ENCODE results near the gene EGFR.

EGFR gene

DNA sequence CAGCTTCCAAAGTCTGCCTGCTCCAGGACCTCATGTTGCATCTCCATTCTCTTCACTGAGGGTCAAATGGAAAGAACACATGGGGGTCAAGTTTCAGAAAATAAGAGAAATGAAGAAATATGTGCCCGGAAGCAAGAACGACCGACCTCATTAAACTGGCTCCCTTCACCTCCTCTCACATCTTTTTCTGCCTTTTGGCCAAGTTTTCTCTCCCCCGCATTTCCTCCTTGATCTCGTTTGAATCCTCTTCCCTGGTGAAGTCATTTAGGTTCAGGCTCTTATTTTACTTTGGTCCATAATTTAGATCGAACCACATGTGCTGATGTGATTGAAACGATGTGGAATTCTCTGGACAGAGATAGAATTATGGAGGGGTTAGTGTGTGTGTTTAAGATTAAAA, 44.2 kb downstream of the EGFR start:
- no peak for DNase-seq (ENCODE audit: low spot score)

DNA sequence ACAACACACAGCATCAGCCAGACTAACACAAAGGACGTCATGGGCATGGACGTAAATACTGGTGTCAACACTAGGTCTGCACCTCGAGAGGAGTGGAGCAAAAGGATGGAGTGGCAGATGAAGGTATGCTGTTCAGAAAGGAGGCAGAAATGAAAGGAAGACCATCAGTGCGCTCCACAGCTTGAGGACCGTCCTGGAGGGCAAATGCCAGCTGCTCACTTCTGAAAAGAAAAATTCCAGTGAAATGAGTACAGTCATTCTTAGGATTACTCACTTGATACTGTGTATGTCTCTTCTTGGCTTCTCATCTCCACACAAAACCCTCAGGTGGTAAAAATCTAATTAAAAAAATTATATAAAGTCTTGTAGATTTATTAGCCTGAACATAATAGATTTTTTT, 44.8 kb downstream of the EGFR start:
- no peak for DNase-seq (ENCODE audit: low spot score)

DNA sequence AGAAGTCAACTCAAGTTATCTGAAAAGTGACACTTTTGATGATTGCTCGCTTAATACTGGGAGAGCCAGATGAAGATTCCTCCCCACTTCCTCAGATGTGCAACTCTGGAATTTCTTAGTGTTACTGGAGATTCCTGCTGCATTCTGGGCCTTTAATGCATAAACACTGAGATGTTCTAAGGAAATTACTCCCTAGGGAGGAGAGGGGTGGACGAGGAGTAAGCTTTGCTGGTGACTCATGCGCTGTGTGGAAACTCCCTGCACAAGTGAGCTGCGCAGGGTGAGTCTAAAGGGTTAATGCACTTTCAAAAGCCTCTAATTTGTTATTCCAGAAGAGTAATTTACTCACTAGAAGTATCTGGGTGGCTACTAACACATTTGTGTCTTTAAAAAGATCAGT, 46.3 kb downstream of the EGFR start:
- DNase-seq (ENCODE audit: low spot score), result no peak

DNA sequence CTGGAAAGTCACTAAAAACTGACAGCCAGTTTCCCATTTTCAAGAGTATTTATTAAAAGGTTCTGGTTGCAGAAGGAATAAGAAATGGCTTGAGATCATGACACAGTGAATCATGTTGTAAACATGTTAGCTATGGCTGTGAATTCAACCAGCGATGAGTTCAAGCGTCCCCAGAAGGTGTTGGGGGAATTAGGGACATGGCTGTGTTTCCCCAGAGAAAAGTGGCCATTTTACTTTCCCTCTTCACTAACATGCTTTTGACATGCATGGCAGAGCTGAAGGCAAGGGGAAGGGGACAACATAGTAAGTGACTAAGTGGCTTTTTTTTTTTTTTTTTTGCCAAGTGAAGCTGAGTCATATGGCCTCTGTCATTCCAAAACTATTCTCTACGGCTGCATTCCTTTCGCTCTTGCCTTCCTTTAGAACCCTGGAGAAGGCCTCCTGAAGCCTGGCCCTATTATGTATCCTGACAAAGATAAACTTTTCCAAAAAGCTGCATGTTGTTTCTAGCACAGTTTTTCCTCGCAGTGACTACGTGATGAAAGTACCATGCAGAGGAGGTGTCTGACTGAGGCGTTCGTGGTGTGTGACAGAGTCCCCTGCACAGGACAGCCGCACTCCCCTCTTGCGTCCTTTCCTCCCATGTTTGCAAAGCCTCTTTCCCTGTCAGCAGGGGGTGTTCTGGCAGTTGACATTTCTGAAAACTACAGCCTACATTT, 46.9 kb downstream of the EGFR start:
- DNase-seq (ENCODE audit: low spot score), result no peak

DNA sequence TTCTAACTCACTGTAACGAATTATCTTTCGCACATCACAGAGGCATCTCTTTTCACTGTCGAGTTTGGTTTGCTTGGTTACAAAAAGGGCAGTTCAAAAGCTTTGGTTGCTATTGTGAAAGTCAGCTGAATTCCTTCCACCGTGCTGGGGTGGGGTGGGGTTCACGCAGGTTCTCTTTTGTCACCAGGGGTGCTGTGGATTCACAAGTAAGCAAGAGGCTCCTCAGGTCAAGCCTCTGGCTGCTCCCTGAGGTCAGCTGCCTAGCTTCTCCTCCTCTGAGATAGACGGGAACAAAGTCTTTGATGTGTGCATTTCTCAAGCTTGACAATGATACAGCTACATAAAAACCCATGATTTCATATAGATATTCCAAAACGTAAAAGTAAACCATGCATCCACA, 47.7 kb downstream of the EGFR start:
- no peak for DNase-seq (ENCODE audit: low spot score)

DNA sequence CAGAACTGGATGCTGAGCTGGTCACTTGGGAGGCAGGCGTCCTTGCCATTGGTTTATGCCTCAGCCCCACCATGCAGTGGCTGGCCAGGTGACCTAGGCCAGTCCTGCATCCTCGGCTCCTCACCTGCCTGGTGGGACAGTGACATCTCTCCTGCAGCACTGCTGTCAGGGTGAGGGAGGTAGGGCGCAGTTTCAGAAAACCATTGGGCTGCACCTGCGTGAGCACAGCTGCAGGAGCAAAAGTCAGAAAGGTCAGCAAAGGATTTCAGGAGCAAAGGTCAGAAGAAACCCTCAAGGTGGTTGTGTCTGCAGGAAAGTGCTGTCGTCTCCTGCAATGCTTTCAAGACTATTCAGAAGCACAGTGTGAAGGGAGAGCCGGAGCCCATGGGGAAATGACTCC, 48.1 kb downstream of the EGFR start:
- DNase-seq (ENCODE audit: low spot score), result no peak

DNA sequence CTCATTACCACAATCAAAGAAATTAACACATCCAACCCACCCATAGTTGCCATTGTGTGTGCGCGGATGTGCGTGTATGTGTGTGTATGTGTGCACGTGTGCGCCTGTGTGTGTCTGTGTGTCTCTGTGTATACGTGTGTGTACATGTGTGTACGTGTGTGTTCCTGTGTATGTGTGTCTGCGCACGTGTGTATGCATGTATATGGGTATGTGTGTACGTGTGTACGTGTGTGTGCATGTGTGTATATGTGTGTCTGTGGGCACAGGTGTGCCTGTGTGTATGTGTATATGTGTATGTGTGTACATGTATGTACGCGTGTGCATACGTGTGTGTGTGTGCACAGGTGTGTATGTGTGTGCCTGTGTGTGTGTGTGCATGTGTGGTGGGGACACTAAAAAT, 48.9 kb downstream of the EGFR start:
- no peak for DNase-seq (ENCODE audit: low spot score)

DNA sequence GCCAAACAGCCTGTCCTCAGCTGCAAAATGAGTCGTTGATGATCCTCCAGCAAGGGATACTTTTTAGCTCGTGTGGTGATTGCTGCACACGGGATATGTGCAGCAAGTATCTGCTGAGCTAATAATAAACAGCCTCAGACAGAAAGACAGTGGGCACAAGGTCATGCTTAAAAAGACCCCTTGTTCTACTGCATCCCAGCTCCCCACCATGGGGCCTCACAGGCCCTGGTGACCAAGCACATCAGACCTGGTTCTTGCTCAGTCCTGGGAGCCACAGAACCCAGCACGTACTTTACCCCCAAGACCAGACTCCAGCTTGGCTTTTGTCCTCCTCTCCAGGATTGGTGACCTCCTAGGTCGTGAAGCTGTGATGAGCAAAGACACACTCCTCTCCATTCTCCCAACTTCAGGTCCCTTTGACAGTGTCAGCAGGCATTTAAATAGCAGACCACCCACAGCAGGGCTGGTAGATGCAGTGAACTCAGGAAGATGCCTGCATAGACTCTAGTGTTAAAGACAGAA, 50.5 kb downstream of the EGFR start:
- no peak for DNase-seq (ENCODE audit: low spot score)

DNA sequence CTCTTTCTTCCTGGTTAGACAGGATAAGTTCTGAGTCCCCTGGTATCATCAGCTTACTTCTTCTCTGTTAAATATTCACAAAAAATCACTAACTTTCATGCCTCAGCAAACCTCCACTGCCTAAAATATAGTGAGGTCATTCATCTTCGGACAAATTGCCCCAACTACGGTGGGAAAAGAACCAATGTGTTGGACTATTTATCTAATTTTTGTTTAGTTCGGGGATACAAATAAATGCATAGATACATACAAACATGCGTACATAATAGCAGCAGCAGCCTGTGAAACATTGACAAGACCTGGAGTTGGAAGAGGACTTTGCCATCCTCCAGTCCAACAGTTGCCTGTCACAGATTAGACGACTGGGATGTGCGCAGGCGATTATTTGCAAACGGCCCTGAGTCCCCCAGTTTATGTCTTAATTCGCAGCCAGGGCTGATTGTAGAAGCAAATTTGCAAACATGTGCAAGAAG, 51.5 kb downstream of the EGFR start:
- no peak for DNase-seq (ENCODE audit: low spot score)

DNA sequence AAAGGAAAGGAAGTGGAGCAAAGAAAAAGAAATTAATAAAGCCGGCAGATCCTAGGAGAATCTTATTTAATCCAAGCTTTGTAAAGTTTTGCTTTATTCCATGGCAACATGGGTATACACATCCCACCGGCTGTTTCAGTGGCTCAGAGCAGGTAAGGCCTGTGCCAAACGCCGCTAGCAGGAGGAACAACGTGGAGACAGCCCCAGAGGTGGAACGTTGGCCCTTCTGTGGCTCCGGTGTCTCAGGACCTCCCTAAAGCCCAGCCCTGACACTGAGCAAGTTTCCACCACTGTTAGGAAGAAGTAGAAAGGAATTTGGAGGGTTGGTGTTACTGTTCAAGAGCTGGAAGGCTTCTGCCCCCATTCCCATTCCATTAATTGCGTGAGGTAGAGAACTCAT, 52.0 kb downstream of the EGFR start:
- no peak for DNase-seq (ENCODE audit: low spot score)

DNA sequence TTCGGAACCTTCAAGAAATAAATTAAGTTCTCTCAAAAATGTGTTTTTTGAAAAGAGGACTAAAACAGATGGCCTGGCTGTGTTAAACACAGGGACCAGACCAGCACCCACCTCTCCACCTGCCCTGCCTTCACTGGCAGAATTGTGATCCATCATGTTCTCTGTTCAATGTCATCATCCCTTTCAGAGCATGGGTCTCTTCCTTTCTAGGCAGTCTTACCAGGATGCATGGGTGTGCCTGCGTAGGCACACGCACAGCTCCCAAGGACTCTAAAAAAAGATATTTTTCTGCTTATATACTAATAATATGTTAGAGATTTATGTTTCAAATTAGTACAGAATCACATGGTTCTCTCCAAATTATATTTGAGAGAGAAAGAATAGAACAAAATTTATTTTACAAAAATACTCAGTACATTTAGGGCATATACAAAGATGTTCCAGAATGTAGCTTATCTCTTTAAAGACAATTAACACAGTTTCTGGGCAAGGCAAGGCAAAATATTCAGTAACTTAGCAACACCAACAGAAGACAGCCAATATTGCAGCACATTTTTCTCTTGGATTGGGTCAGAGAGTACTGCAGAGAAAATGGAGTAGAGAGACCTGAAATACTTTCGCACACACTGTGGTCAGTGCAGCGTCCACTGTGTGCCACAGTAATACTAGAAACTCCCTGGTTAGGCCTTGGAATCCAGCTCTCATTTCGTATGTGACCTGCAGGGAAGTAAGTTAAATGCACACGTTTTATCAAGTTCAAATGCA, 52.8 kb downstream of the EGFR start:
- DNase-seq (ENCODE audit: low spot score), result no peak

DNA sequence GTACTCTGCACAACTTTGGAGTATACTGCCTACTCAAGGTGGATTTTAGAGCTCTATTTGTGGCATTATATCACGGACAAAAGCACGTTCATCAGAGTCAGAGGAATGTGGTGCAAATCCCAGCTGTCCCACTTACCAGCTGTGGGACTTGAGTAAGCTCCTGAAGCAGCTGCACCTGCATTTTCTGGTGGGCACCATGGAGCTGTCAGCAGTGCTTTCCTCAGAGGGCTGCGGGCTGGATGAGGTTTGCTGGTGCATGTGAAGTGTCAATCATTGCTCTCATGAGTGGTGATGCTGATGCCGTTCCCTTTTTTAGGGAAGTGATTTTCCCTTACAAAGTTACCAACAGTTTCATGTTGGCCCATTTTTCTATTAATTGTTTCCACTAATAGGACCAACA, 53.4 kb downstream of the EGFR start:
- no peak for DNase-seq (ENCODE audit: low spot score)

DNA sequence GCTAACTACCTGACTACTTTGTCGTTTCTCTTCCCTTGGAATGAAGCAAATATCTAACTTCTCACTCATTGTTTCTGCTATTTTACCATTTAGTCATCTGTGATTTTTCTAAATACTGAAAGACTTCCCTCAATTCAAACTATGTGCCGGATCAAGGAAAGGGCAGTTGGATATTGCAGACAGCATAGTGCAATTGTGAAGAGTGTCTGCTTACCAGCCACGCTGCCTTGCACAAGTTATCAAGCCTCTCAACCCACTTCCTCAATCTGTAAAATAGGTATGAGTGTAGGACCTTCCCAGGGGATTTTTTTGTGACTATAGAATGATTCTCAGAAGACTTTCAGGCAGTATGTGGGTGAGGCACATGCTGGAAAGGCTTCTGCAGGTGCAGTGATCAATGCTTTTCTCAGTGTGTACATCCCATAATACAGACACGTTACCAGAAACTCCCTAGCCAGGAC, 54.3 kb downstream of the EGFR start:
- DNase-seq (ENCODE audit: low spot score), result no peak

DNA sequence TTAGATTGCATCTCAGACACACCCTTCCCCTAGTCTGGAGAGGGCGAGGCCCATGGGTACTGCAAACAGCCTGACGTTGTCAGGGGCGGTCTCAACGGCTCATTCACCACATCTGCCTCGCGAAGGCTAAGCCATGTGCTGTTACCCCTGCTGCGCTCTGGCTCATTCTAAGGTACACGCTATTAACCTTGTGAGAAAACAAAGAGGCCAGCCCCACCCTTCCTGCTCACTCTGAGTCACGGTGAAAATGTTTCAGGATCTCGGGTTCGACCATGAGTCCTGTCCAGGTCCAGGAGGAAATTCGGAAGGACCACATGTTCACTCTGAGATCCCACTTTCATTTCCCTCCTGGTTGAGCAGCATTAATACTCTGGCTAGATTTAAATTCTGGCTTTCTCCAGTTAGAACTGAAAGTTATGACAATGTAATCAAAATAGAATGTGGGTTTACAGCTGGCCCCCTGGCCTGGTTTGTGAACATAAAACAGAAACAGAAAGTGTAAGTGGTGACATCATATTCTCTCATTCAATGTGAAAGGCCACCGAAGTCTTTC, 55.2 kb downstream of the EGFR start:
- DNase-seq (ENCODE audit: low spot score), result no peak

DNA sequence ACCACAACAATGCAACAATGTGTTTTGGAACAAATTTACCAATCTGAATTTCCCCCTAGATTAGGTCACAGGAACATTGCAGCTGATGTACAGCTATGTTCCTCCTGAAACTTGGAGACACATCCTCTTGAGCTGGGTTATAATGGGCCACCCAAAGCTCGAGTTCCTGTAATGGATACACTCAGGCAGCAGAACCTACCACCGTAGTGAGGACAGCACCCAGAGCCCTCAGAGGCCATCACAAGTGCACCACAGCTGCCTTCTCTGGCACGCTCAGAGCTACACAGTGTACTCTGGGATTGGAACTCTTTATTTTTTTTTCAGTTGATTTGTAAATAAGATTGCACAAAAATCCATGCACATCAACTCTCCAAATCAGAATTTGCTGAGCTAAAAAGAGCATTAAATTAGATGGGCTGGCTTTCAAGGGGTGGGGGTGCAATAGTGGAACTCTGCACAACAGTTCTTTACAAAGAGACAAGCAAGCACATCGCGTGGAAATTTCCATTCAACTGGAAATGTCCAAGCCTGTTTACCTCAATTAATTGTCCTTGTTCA, 56.7 kb downstream of the EGFR start:
- no peak for DNase-seq (ENCODE audit: low spot score)

DNA sequence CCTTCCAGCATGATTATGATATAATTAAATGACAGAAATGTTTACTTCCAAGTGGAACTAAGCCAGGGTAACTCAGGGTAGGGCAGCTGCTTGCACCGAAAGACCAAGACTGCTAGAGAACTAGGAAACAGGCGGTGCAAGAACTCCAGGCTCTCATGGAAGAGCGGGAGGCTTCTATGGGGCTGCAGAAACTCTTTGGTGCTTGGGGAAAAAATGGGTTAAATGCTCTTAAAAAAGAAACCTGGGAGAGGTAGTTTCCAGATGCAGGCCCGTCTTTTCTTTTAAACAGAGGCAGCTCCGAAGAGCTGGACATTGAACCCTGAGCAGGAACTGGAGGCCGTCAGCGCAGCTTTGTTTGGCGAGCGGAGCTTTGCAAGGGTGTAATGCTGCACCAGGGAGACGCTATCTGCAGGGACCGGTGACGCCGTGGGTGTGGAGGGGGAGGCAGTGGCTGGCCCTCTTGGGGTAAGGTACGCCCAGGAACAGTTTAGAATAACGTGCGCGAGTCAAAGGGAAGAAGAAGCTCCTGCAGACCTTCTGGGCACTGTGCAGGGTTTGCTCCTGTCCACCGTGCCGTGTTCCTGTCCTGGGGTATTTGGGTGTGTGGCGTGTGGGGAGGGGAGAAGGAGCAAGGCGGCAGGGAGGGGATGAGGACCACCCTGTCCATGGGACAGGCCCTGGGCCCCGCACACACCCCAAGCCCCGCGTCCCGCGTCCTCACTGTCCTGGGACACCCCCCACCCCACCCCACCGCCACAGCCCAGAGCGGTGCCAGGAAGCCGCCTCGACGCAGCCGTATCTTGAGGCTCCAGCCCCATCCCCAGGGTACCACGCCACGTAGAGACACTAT, 59.0 kb downstream of the EGFR start:
- DNase-seq (ENCODE audit: low spot score), result no peak

DNA sequence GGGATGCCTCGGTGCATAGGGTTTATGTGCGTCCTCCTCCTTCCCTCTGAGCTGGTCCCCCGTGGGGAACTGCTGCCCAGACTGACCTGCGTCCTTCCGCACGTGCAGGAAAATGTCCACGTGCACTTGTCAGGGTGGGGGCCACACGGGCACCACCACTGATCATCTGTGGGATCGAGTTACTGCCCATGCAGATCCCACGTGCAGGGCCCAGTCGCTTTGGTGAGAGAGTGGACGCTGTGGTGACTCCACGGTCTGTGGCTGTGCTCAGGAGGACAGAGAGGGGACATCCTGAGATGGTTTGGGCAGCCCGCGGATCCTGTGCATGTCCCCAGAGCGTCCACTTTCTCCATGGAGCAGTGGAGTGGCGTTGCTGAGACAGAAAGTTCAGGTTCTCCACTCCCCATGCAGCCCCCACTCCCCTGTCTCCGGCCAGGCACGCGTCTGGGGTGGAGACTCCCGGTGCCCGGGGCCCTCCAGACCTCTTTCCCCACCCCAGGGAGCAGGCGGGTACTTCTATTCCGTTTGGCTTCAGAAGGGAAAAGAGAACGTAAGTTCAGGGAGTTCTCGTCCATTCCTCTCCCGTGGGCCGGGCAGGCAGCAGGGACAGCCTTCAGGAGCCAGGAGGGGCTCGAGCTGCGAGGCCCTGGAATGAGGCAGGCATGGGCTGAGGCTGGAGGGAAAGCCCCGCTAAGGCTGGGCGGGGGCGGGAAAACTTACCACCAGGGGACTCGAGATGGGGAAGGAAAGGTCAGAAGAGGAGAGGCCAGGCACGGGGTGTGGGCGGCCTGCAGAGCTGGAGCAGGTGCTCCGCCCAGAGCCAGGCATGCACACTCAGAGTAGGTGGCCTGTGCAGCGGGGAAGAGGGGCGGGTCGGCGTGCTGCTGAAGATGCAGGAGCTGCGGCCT, 59.9 kb downstream of the EGFR start:
- no peak for DNase-seq (ENCODE audit: low spot score)

DNA sequence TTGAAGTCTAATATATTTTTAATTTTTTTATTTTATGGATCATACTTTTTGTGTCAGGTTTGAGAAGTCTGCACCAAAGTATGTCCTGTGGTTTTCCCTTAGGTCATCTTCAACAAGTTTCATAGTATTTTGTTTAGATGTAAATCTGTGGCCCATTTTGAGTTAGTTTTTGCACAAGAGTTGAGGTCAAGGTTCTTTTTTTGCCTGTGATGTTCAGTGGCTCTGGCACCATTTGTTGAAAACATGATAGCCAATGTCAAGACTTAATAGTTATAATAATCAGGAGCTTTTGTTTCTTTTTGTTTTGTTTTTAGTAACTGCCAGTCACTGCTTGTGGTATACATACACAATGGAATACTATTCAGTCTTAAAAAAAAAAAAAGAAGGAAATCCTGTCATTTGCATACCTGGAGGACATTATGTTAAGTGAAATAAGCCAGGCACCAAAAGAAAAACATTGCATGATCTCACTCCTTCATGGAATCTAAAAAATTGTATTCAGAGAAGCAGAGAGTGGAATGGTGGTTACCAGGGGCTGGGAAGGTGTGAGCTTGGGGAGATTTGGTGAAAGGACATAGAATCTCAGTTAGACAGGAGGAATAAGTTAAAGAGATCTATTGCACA, 61.3 kb downstream of the EGFR start:
- DNase-seq (ENCODE audit: low spot score), result no peak

DNA sequence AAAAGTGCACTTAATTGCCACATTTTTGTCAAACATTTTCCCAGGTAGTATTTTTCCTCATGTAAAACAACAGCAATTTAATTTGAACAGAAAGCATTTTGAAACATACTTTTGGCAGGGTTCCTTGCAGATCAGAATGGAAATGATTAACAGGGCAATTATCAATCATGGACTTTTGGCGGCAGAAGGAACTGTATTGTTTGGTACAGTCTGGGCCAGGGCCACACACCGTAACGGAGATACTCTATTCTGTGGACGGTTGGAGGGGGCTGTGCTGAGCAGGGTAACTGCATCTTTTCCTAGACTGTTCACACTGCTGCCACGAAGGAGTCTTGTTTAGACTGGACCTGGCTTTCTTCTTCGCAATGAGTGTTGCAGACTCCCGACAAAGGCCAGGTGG, 62.3 kb downstream of the EGFR start:
- no peak for DNase-seq (ENCODE audit: low spot score)
